CD8-positive, alpha-beta memory T cell (primary cell): Measurements from ENCODE around the gene FLT3. TPM values are rescaled to one million over a fixed set of nuclear protein-coding genes. Genes with fewer than 3 reads are reported as not detected.

ENCODE experiments used
- CTCF ChIA-PET: fragments of 350-600 bp; sonication (Branson Sonifier 250); formaldehyde crosslinking; loops from one replicate; lab custom pipeline; 2021; ENCODE audit warnings: antibody characterized with exemption; lab: Charles Lee
- POLR2A ChIA-PET: fragments of 350-600 bp; sonication (Branson Sonifier 250); formaldehyde crosslinking; loops from one replicate; lab custom pipeline; 2021; ENCODE audit warnings: antibody characterized with exemption; lab: Charles Lee
- DNase-seq, 5 donors: peaks; one replicate each; pipeline versions ENCODE4 v3.0.0 to v3.0.0-alpha.2; 2020 to 2022; ENCODE audit warnings: mixed read lengths in 1 of 5
- H3K27ac ChIP-seq: one replicate; pipeline ENCODE4 v1.7.0; 2013; ENCODE audit warnings: low read depth, mild to moderate bottlenecking, low read length, moderate library complexity
- H3K27me3 ChIP-seq: 2 replicates; pipeline ENCODE4 v1.7.0; 2013; ENCODE audit warnings: low read length, mild to moderate bottlenecking; ENCODE audit not compliant: insufficient read depth, poor library complexity, severe bottlenecking
- H3K36me3 ChIP-seq: 2 replicates; pipeline ENCODE4 v1.7.0; 2013; ENCODE audit warnings: mild to moderate bottlenecking, low read length, moderate library complexity; ENCODE audit not compliant: insufficient read depth
- H3K4me1 ChIP-seq: 2 replicates; pipeline ENCODE4 v1.7.0; 2013; ENCODE audit warnings: mild to moderate bottlenecking, low read length, moderate library complexity; ENCODE audit not compliant: insufficient read depth
- H3K4me3 ChIP-seq: 2 replicates; pipeline ENCODE4 v1.7.0; 2013; ENCODE audit warnings: mild to moderate bottlenecking, low read length
- H3K9me3 ChIP-seq: 2 replicates; pipeline ENCODE4 v1.7.0; 2013; ENCODE audit warnings: mild to moderate bottlenecking, low read length
- H3K27ac Mint-ChIP-seq, 8 donors: one replicate each; pipeline ENCODE4 v1.8.0; 2020 to 2021; ENCODE audit warnings: mixed read lengths in 8 of 8, mild to moderate bottlenecking in 6 of 8, inconsistent platforms in 3 of 8, moderate library complexity in 3 of 8
- H3K27me3 Mint-ChIP-seq, 2 donors: one replicate each; pipeline ENCODE4 v1.8.0; 2020 to 2021; ENCODE audit warnings: mixed read lengths in 2 of 2, mild to moderate bottlenecking in 1 of 2, moderate library complexity in 1 of 2
- H3K36me3 Mint-ChIP-seq, 3 donors: one replicate each; pipeline ENCODE4 v1.8.0; 2020 to 2021; ENCODE audit warnings: mixed read lengths in 3 of 3, inconsistent platforms in 1 of 3, mild to moderate bottlenecking in 1 of 3
- H3K4me1 Mint-ChIP-seq, 3 donors: one replicate each; pipeline ENCODE4 v1.8.0; 2020 to 2021; ENCODE audit warnings: mixed read lengths in 3 of 3, inconsistent platforms in 1 of 3, mild to moderate bottlenecking in 1 of 3
- H3K4me3 Mint-ChIP-seq, 7 donors: one replicate each; pipeline ENCODE4 v1.8.0; 2020 to 2021; ENCODE audit warnings: mixed read lengths in 7 of 7, mild to moderate bottlenecking in 6 of 7, moderate library complexity in 4 of 7, inconsistent platforms in 2 of 7
- H3K9me3 Mint-ChIP-seq, 5 donors: one replicate each; pipeline ENCODE4 v1.8.0; 2020 to 2022; ENCODE audit warnings: mixed read lengths in 5 of 5, mild to moderate bottlenecking in 3 of 5, moderate library complexity in 2 of 5, inconsistent platforms in 1 of 5
- polyA plus RNA-seq: library from polyadenylated mRNA; unstranded; fragments of 300-500 nt; fragmentation: Illumina TruSeq; gene quantifications from one replicate; pipeline ENCODE4 v1.2.3, GENCODE V29; 2021
- total RNA-seq, 2 experiments: library from RNA; stranded (reverse); gene quantifications; one replicate each; pipeline ENCODE4 v1.2.3, GENCODE V29; 2021

FLT3 gene
- total and polyA plus RNA-seq, 3 experiments from 2014 or later: 0.07 TPM; not detected in 2

DNA sequence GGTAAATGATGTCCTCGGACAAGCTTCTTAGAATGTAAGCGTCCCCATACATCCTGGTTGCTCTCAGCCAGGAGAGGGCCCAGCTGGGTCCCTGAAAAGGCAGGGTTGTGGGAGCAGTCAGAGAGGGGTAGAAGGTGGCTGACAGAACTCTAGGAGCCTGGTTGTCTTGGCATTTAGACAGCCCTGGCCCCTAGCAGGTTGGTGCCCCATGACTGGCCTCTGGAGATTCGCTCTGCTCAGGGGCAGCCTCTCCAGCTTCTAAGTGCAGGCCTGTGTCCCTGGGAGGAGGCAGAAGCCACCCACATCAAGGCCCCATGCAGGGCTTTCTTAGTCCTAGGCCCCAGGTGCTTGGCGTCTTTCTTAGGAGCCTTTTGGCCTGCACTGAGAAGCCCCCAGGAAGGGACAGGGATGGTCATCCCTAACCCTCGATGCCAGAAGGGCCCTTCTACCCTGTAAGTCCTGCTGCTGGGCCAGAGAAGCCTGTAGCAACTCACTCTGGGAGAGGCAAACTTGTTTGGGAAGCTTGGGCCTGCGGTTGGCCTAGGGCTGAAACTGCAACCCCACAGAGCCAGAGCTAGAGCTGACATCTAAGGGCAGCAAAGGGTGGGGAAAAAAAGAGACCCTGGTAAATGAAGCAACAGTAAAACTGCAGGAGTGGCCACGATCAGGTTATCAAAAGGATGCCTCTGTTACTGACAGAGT, 128.4 kb downstream of the FLT3 start:
- H3K27ac ChIP-seq: no peak overlapping the region
- DNase-seq: no peak
- no peaks in the 10 kb centered on the region for H3K4me1 ChIP-seq
- CTCF ChIA-PET: interaction anchor here (1.2 kb wide), 1 partner anchor 12 kb away, joined by 3 read pairs; no protein-coding TSS in a partner anchor
- H3K4me3 ChIP-seq: no peak overlapping the region
- Mint-ChIP-seq H3K4me3 (no peak overlapping the region), H3K27ac (peak overlapping the region in 1 of 8 donors; percentile 57), H3K9me3 (no peaks in the 10 kb centered on the region), H3K4me1 (peaks cover 9 to 36% (median 19%) of the 10 kb centered on the region in 3 donors), H3K27me3 (peaks cover 66 to 82% of the 10 kb centered on the region in 2 donors), H3K36me3 (no peaks in the 10 kb centered on the region)
- H3K36me3 ChIP-seq: no peaks in the 10 kb centered on the region
- POLR2A ChIA-PET: no interaction called here
- H3K27me3 ChIP-seq: peaks cover 37% of the 10 kb centered on the region
- H3K9me3 ChIP-seq: no peaks in the 10 kb centered on the region

DNA sequence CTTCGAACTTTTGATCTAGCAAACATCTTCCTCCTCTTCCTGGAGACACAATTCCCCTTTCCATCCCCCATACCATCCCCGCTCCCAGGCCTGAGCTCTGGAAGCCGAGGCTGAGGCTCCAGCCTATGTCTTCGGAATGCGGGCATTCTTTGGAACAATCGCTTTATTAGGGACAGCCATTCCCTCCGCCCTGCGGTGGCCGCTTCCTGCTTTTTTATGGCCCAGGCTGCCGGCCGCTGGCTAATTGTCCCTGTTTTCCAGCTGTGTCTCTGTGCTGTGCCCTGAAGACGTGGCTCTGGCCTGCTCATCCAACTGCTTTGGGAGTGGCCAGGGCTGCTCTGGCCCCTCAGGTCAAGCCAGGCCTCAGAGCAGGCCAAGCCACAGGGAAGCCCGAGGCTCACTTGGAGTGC, 129.1 kb downstream of the FLT3 start:
- Mint-ChIP-seq H3K4me3 (peak overlapping the region in 1 of 7 donors; percentile 6), H3K4me1 (peaks cover 10 to 42% (median 19%) of the 10 kb centered on the region in 3 donors), H3K36me3 (no peaks in the 10 kb centered on the region), H3K27me3 (peaks cover 61 to 83% of the 10 kb centered on the region in 2 donors), H3K9me3 (no peaks in the 10 kb centered on the region), H3K27ac (no peak overlapping the region)
- Histone ChIP-seq H3K4me3 (no peak overlapping the region), H3K4me1 (no peaks in the 10 kb centered on the region), H3K27ac (no peak overlapping the region), H3K36me3 (no peaks in the 10 kb centered on the region), H3K9me3 (no peaks in the 10 kb centered on the region), H3K27me3 (peaks cover 34% of the 10 kb centered on the region)
- no peak for DNase-seq
- POLR2A ChIA-PET: no interaction called here
- CTCF ChIA-PET: interaction anchor here (1.2 kb wide), 1 partner anchor 13 kb away, joined by 3 read pairs; no protein-coding TSS in a partner anchor

DNA sequence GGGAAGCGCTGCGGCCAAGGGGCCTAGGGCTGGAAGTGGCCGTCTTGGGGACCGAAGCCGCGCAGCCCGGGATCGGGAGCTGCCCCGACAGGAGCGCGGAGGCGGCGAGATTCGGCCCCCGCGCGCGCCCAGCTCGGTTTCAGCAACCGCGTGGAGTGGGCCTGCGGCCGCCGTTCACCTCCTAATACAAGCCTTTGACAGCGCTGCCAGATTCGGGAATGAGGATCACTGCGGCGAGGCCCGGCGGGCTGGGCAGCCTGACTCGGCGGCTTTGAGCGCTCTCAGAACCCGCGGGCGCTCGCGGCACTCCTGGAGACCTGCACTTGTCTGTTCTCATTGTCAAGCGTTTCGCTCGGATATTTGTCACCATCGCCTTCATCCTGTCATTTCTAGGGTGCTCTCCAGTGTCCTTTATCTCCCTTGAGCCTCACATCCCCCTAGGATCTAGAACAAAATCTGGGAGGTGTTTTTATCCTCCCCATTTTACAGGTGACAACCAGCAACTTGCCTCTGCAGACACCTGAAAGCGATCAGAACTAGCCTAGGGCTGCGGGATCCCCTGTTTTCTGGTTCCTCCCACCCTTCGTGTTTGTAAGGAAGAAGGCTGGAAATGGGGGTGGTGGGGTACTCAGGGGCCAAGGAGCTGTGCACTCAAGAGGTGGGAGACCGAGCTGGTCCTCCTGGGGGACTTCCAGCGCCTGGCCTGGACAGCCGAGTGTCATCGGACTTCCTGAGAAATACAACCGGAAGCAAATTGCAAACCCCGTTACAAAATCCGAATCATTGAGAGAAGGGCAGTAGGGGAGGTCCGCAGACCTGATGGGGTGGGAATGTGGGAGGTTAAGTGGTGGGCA, 129.8 kb downstream of the FLT3 start:
- H3K27ac Mint-ChIP-seq: no peak overlapping the region
- H3K4me1 Mint-ChIP-seq: peaks cover 11 to 43% (median 19%) of the 10 kb centered on the region in 3 donors
- DNase-seq: no peak
- ChIA-PET POLR2A (no interaction called here), CTCF (interaction anchor here (1.2 to 1.4 kb wide), 2 partner anchors 10 to 13 kb away, joined by 3 read pairs; no protein-coding TSS in a partner anchor)
- Histone ChIP-seq H3K4me3 (no peak overlapping the region), H3K27me3 (peaks cover 36% of the 10 kb centered on the region), H3K27ac (no peak overlapping the region), H3K36me3 (no peaks in the 10 kb centered on the region), H3K9me3 (no peaks in the 10 kb centered on the region), H3K4me1 (no peaks in the 10 kb centered on the region)
- no peaks in the 10 kb centered on the region for H3K36me3 Mint-ChIP-seq
- no peaks in the 10 kb centered on the region for H3K9me3 Mint-ChIP-seq
- H3K4me3 Mint-ChIP-seq: no peak overlapping the region
- H3K27me3 Mint-ChIP-seq: peaks cover 61 to 84% of the 10 kb centered on the region in 2 donors

DNA sequence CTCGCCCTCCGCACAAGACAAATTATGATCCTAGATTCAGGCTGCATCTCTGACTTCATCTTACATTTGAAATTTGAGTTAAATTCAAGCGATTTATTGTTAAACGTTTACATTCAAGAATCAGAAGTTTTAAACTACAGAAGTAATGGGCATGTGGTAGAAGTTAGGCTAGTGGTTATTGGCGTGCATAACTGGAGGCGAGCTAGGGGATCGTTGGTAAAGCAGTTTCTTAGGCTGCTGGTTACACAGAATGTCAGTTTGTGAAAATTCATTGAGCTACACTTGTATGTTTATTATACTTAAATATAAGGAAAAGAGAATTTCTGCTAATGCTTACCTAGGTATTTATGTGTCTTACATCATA, 130.5 kb downstream of the FLT3 start:
- Histone ChIP-seq H3K4me1 (no peaks in the 10 kb centered on the region), H3K36me3 (no peaks in the 10 kb centered on the region), H3K4me3 (no peak overlapping the region), H3K9me3 (no peaks in the 10 kb centered on the region), H3K27ac (no peak overlapping the region), H3K27me3 (peaks cover 40% of the 10 kb centered on the region)
- Mint-ChIP-seq H3K27me3 (peaks cover 63 to 84% of the 10 kb centered on the region in 2 donors), H3K4me1 (peaks cover 9 to 38% (median 13%) of the 10 kb centered on the region in 3 donors), H3K9me3 (no peaks in the 10 kb centered on the region), H3K27ac (no peak overlapping the region), H3K36me3 (no peaks in the 10 kb centered on the region), H3K4me3 (no peak overlapping the region)
- CTCF ChIA-PET: interaction anchor here (1.4 kb wide), 1 partner anchor 10 kb away, joined by 3 read pairs; no protein-coding TSS in a partner anchor
- POLR2A ChIA-PET: no interaction called here
- DNase-seq: no peak

DNA sequence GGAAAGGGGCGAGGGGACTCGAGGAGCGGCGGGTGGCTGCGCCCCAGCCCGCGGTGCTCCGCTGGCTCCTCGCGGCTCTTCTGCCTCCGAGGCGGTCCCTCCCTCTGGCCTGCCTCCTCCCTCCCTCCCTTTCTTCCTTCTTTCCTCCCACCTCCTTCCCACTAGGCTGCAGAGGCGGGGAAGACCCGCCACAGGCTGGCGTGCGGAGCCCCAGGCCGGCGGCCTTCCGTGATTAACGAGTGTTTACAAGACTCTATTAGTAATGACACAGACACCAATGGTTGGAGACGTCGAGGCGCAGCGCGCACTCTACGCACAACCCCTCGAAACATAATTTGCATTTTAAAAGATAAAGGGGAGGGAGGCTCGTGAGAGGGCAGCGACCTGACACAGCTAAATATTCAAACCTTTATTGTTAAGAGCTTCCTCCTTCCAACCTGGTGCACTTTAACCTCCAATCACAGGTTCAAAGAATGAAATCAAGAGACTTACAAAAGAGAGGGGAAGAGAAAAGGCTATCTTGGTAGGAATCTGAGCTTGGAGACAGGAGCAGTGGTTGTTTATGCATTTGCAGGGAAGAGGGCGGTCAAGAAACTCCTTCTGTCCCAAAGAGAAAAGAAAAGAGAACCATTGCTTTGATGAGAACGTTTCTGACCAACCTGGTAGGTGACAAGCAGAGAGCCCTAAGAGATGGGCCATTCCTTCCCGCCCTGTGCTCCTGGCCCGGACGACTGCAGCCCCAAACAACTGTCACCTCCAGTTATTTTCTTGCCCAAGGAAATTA, 131.1 kb downstream of the FLT3 start, which contains the start of gene CDX2:
CDX2 (minus strand) TSS at position 234 of the 784 bp plus-strand sequence. CDS start 309 bp downstream, outside the sequence.
- no peaks in the 10 kb centered on the region for H3K9me3 ChIP-seq
- peak within 1 kb of the TSS in 4 of 7 donors; percentile 50 to 63 (median 56) for H3K4me3 Mint-ChIP-seq
- H3K27ac ChIP-seq: no peak within 1 kb of the TSS
- H3K9me3 Mint-ChIP-seq: no peaks in the 10 kb centered on the region
- ChIA-PET CTCF (interaction anchor here (1.1 to 1.4 kb wide), 2 partner anchors 9 to 139 kb away, joined by 3 read pairs; no protein-coding TSS in a partner anchor), POLR2A (no interaction called here)
- DNase-seq: no peak
- H3K4me3 ChIP-seq: no peak within 1 kb of the TSS
- no peaks in the 10 kb centered on the region for H3K4me1 ChIP-seq
- peaks cover 9 to 38% (median 13%) of the 10 kb centered on the region in 3 donors for H3K4me1 Mint-ChIP-seq
- no peak within 1 kb of the TSS for H3K27ac Mint-ChIP-seq
- no peaks in the 10 kb centered on the region for H3K36me3 ChIP-seq
- H3K36me3 Mint-ChIP-seq: no peaks in the 10 kb centered on the region
- peaks cover 35% of the 10 kb centered on the region for H3K27me3 ChIP-seq
- peaks cover 62 to 82% of the 10 kb centered on the region in 2 donors for H3K27me3 Mint-ChIP-seq

DNA sequence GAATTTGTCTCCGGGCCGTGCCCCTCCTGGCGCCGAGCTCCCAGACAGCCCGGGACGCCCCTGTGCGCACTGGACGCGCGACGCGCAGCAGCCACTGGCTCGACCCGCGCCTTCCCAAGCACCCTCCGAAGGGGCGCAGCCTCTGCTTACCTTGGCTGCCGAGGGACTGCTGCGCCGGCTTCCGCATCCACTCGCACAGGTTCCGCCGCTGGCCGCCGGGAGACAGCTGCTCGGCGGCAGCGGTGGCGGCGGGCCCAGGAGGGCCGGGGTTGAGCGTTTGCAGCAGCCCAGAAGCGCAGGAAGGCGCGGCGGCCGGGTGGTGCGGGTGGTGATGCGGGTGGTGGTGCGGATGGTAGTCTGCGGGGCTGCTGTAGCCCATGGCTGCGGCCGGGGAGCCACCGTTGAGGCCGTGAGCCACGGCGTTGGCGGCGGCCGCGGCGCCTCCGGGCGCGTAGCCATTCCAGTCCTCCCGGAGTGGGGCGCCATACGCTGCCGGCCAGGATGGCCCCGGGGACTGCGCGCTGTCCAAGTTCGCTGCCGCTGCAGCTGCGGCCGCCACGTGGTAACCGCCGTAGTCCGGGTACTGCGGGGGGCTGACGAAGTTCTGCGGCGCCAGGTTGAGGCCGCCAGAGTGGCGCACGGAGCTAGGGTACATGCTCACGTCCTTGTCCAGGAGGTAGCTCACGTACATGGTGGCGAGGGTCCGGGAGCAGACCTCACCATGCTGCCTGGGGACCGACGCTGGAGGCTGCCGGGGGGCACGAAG, 131.9 kb downstream of the FLT3 start:
- Mint-ChIP-seq H3K4me1 (peaks cover 9 to 38% (median 13%) of the 10 kb centered on the region in 3 donors), H3K4me3 (no peak overlapping the region), H3K36me3 (peaks cover 0 to 1% (median 0%) of the 10 kb centered on the region in 3 donors), H3K27ac (no peak overlapping the region), H3K27me3 (peaks cover 64 to 82% of the 10 kb centered on the region in 2 donors), H3K9me3 (no peaks in the 10 kb centered on the region)
- Histone ChIP-seq H3K9me3 (no peaks in the 10 kb centered on the region), H3K27me3 (peaks cover 35% of the 10 kb centered on the region), H3K4me3 (no peak overlapping the region), H3K4me1 (no peaks in the 10 kb centered on the region), H3K36me3 (no peaks in the 10 kb centered on the region), H3K27ac (no peak overlapping the region)
- ChIA-PET CTCF (interaction anchor here (1.1 kb wide), 1 partner anchor 138 kb away, joined by 3 read pairs; no protein-coding TSS in a partner anchor), POLR2A (no interaction called here)
- DNase-seq: no peak

DNA sequence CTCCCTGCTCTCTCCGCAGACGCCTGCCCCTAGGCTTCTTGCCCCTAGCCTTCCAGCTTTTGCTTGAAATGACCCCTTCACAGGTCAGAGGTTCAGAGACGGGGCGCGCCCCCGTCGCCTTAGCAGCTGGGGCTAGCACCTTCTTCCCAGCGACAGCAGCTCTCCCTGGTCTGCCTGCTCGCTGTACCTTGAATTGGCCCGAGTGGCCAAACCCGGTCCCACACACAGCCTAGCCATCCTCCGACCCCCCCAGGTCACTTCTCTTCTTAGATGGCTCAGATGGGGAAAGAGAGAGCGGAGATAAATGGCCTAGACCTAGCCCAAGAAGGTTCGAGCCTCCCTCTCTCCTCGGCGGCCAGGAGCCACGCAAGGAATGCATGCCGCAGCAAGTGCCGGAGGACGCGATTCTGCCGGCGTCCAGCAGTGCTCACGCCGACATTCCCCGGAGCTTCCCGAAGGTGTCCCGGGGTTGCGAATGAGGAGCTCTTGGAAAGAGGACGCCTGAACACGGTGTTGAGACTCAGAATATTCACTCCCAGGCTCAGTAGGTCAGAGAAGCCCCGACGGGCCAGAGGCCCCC, 132.6 kb downstream of the FLT3 start:
- no peaks in the 10 kb centered on the region for H3K9me3 Mint-ChIP-seq
- Histone ChIP-seq H3K4me3 (no peak overlapping the region), H3K36me3 (no peaks in the 10 kb centered on the region), H3K4me1 (no peaks in the 10 kb centered on the region), H3K27ac (no peak overlapping the region), H3K9me3 (no peaks in the 10 kb centered on the region), H3K27me3 (peaks cover 37% of the 10 kb centered on the region)
- POLR2A ChIA-PET: no interaction called here
- H3K27me3 Mint-ChIP-seq: peaks cover 67 to 80% of the 10 kb centered on the region in 2 donors
- DNase-seq: no peak
- H3K36me3 Mint-ChIP-seq: peaks cover 0 to 1% (median 0%) of the 10 kb centered on the region in 3 donors
- H3K4me3 Mint-ChIP-seq: peak overlapping the region in 2 of 7 donors; percentile 17 to 19
- peak overlapping the region in 1 of 8 donors; percentile 39 for H3K27ac Mint-ChIP-seq
- peaks cover 9 to 38% (median 13%) of the 10 kb centered on the region in 3 donors for H3K4me1 Mint-ChIP-seq
- CTCF ChIA-PET: no interaction called here
